ENCODE results near the gene ESRRA.

GRCh38 chr11:64318766-64319761, 13.7 kb downstream of the ESRRA start:
- TF ChIP-seq POLR2A (IDR thresholded peaks at IDR 0.05; ENCODE audit: low read depth, low read length) (no peak), TCF12 (IDR thresholded peaks at IDR 0.05; ENCODE audit: low read depth, low read length) (no peak)
